ENCODE results near the gene CRTC3.
A peak's percentile ranks its signal among the peaks of the same experiment; 100 is the strongest.
"Not testable (repeated sequence)": the region's sequence is repeated elsewhere in the genome, so short reads cannot be mapped to it uniquely, and the experiment has no call there.

The CRTC3 gene, protein sequence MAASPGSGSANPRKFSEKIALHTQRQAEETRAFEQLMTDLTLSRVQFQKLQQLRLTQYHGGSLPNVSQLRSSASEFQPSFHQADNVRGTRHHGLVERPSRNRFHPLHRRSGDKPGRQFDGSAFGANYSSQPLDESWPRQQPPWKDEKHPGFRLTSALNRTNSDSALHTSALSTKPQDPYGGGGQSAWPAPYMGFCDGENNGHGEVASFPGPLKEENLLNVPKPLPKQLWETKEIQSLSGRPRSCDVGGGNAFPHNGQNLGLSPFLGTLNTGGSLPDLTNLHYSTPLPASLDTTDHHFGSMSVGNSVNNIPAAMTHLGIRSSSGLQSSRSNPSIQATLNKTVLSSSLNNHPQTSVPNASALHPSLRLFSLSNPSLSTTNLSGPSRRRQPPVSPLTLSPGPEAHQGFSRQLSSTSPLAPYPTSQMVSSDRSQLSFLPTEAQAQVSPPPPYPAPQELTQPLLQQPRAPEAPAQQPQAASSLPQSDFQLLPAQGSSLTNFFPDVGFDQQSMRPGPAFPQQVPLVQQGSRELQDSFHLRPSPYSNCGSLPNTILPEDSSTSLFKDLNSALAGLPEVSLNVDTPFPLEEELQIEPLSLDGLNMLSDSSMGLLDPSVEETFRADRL

DNA sequence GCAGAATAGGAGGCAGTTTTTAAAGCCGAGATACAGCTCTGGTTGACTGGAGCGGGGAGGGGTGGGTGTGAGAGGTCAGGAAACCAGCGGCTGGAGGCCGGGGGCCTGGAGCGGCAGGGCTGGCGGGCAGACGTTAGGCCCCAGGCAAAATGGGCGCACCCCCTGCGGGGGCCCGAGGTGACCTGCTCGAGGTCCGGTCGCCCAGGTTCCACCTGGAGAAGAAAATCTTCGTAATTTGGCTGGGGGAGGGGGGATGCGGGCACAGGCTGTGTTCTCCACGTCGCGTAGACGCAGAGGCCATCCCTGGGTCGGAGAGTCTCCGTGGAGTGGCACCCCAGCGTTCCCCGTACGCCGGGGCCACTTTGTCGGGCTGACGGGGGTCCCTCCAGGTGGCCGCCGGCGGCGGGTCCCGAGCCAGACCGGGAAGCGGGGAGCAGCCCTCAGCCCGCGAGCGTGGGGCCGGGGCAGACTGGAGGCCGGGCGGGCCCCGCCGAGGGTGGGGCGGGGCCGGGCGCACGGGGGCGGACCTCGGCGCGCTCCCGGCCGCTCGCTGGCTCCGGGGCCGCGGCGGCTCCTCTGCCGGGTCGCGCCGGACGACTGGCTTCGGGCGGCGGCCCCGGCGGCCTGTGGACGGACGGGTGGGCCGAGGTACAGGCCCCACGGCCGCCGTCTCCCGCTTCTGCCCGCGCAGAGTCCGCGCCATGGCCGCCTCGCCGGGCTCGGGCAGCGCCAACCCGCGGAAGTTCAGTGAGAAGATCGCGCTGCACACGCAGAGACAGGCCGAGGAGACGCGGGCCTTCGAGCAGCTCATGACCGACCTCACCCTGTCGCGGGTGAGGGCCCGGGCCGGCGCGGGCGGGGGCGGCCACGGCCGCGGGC is at the start of gene CRTC3:
CRTC3 (plus strand) TSS at position 553 of the 879 bp plus-strand sequence; CDS start at position 702, 149 bp downstream.
- peak; percentile 61 for DNase-seq

DNA sequence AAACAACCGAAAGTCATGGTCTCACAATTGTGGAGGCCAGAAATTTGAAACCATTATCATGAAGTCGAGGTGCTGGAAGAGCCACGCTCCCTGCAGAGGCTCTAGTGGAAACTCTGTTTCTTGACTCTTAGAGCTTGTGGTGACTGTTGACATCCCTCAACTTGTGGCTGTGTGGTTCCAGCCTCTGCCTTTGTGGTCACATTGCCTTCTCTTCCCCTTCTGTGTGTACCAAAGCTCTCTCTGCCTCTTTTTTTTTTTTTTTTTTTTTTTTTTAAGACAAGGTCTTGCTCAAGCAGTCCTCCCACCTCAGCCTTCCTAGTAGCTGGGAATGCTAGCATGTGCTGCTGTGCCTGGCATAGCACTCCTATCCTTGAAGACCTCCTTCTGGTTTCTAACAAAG is 48.7 kb upstream of the CRTC3 start:
- no peak for DNase-seq

DNA sequence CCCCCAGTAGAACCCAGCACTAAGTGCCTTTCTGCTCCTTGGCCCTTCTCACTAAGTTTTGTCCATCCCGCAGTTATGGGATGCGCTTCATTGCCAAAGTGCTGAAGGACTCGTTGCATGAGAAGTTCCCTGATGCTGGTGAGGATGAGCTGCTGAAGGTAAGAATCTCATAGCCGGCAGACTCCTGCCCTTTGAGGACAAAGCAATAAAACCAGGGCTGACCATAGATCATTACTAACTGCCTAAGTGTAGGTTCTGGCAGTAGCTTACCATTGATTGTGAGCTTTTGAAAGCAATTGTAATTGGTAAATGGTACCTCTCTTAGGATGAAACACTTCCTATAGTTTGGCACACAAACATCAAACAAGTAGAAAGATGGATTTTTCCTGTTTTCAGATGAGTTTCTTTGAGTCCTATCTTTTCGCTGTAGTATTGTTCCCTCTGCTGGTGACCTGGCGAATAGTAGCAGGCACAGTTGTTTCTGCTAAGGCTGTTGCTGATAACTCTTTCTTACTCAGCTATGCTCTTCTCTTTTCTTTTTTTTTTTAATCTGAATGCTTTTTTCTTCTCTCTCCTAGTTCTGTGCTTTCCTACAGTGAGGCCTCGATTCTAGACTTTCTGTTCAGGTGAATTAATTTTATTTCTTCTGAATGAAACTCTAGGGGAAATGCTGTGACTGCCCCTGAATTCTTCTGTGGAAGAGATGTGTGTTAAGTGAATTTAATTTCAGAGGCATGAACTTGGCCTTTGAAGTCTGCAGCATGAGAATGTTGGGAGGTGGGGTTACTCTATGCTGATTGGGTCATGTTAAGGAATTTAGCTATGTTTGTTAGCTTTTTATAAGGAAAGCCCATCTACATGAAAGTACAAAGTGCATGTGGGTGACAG is 47.4 kb upstream of the CRTC3 start:
- peak; percentile 49 for DNase-seq

DNA sequence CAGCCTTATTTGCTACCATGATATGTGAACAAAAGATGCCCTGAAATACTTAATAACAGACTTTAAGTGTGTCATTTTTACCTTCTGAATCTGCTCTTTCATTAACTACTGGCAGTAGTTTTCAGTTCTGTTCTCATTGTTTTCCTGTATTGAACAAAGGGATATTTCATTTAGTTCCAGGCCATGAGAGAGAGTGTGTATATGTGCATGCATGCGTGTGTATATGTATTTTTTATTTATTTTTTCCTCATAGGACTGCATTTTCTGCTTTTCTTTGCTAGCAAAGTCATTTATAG is 46.8 kb upstream of the CRTC3 start:
- DNase-seq = no peak

DNA sequence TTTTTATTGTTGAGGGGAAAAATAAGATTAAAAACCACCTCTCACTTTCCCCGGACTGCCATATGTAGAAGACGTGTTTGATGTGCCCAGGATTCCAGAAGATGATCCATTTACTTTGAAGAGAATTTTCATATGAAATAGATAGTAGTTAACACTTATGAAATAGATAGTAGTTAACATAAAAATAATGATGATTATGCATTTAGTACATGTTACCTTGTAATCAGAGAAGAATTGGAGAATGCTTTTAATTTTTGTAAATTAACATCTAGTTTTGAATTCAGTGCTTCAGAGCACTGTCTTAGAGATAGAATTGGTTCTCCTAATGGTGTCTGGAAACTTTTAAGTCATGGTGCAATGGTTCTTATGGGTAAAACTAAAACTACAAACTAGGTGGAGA is 46.1 kb upstream of the CRTC3 start:
- DNase-seq = no peak

DNA sequence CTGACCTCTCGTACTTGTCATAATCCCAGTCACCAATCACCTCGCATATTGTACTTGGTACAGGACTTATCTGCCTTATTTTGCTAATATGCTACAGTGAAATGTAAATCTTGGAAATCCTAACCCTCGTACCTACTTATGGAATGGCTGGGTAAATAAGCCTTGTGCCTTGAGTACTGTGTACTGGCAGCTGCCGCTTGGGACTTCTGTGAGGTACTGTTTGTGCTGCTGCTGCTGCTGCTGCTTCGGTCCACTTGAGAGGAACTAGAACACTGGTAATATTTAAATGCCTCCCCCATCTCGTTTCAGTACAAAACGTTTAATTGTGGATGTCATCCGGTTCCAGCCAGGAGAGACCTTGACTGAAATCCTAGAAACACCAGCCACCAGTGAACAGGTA is 42.5 kb upstream of the CRTC3 start:
- DNase-seq = no peak

DNA sequence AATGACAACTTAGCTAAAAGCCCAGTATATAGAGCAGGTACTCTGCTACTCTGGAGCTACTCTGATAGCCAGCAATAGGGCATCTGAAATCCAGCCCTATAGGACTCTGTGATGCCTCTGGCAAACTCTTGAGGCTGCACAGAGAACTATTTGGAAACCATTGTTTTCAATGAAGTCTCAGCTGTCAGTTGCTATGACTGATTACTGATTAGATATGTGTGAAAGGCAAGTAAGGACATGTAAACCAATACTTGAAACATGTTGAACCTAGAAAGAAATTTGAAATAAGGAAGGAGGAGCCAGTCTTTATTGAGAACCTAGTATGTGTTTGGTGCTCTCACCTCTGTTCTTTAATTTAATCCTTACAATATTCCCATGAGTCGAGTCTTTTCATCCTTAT is 40.2 kb upstream of the CRTC3 start:
- DNase-seq = no peak

DNA sequence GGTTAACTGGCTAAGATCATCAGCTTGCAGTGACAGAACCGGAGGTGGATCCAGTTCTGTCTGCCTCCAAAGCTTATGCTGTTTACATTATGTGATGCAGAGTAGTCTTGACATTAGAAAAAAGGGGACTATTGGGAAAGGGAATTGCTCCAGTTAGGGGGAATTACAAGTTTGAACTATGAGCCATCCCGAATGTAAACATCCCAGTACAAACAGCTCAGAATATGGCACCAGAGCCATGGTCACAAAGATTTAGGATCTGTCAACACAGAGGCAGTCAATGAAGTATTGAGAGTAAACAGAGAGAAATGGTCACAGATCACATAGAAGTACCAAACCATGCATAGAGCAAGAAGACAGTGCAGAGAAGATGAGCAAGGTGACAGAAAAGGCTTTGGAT is 39.8 kb upstream of the CRTC3 start:
- DNase-seq = no peak

DNA sequence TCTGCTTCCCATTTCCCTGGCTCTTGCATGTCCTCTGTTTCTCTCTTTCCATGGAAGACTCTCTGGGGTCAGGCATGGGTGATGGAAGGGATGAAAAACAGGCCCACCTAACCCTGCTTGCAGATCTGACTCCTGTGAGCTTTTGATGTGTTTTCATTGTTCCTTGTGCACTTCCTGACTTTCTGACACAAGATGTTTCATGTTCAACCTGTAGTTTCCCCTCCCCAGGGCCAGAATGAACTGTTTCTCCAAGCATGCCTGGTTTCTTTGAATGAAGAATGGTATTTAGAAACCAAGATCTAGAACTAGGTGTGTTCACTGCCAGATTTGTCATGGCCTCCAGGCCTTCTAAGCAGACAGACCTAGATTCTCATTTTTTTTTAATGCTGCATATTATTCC is 36.1 kb upstream of the CRTC3 start:
- no peak for DNase-seq

DNA sequence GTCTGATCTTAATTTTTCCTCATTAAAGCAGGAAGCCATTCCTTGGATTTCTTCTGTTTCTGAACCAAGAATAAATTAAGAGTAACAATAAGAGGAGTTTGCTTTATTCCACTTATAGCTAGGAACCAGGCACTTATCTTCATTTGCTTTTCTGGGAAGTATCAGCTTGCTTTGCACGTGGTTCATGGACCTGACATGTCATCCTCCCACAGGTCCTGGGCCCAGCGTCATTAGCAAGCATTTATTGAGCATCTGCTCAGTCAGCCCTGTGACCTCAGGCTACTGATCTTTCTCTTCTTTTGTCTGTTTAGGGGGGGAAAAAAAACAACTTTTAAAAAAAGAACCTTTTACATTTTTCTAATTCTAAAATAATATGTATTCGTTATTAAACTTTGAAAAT is 34.7 kb upstream of the CRTC3 start:
- DNase-seq = no peak

DNA sequence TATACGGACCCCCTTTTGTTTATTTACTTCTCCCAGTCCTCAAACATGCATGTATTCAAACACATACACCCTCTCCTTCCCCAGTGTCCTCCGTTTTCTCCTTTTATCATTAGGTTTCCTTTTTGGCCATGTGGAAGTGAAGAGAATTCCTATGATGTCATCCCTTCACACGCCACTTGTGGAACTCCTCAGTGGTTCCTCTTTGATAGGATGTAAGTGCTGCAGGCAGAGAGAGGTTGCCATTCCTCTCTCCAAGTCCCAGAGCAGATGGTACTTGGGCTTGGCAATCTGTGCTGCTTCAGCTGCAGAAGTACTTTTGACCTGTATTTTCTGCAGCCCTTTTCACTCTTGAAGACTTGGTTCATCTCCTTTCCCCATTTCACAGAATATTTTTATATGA is 32.9 kb upstream of the CRTC3 start:
- DNase-seq = no peak

DNA sequence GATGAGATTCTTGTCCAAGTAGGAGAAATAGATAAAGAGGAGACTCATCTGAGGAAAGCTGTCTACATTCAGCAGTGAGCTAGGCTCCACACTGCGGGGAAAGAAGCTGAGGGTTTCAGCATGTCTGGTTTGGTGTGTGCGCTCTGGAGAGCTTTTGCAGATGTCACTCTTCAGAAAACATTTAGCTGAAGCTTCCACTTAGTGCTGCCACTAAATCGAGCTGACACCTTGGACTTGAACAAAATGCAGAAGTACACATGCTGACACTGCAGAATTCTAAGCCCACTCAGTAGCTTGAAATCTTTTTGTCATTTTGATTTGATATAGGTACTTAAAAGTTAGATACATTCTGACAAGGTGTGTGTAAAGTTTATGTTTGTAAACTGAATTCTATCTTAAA is 32.3 kb upstream of the CRTC3 start:
- no peak for DNase-seq

DNA sequence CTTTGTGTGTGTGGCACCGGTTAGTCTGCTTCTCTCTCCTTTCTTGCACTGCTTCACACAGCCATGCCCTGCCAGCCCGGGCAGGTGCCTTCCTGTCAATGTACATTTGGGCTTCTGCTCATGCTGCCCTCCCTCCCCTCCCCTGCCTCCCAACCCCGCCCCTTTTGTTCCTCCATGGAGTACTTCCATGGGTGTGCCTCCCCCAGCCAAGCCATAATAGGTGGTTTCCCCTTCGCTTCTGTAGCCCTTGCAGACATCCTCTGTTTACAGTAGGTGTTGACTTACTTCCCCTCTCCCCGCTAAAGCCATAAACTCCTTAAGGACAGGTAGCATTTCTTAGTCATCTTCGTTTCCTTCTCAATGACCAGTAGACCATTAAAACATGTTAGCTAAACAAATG is 31.8 kb upstream of the CRTC3 start:
- DNase-seq = no peak

DNA sequence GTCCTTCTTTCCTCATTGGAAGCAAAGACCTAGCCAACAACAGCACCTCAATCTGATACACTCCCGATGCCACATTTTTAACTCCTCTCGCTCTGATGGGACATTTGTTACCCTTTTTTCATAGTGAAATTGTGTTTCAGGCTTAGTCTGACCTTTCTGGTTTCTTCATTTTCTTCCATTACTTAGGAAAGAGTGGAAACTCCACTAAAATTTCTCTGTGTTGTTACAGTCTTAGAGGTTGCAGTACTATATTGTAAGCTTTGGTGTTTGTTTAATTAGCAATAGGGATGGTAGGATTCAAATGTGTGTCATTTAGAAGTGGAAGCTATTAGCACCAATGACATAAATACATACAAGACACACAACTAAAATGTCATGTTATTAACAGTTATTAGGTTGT is 29.6 kb upstream of the CRTC3 start:
- no peak for DNase-seq

DNA sequence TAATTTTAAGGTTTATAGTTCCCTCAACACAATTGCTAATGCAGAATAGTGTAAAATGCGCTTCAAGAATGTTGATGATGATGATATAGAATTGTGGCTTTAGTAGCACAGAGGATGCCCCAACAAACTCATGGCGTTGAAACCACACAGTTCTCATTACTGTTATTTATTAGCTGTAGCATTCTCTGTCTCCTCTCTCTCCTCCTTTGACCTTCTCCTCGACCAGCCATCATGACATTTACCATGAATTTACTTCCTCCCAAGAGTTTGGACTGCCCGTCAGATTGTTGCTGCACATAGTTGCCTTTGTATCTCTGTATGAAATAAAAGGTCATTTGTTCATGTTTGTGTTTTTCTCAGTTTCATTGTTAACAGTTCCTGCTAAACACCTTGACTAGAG is 27.8 kb upstream of the CRTC3 start:
- DNase-seq = no peak

DNA sequence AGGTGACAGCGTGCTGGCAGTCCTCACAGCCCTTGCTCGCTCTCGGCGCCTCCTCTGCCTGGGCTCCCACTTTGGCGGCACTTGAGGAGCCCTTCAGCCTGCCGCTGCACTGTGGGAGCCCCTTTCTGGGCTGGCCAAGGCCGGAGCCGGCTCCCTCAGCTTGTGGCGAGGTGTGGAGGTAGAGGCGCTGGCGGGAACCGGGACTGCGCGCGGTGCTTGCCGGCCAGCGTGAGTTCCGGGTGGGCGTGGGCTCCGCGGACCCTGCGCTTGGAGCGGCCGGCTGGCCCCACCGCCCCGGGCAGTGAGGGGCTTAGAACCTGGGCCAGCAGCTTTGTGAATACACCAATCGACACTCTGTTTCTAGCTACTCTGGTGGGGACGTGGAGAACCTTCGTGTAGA is 18.9 kb upstream of the CRTC3 start:
- DNase-seq = not testable (repeated sequence)

DNA sequence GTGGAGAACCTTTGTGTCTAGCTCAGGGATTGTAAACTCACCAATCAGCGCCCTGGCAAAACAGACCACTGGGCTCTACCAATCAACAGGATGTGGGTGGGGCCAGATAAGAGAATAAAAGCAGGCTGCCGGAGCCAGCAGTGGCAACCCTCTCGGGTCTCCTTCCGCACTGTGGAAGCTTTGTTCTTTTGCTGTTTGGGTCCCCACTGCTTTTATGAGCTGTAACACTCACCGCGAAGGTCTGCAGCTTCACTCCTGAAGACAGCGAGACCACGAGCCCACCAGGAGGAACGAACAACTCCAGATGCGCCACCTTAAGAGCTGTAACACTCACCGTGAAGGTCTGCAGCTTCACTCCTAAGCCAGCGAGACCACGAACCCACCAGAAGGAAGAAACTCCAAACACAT is 18.5 kb upstream of the CRTC3 start:
- peak; percentile 14 for DNase-seq

DNA sequence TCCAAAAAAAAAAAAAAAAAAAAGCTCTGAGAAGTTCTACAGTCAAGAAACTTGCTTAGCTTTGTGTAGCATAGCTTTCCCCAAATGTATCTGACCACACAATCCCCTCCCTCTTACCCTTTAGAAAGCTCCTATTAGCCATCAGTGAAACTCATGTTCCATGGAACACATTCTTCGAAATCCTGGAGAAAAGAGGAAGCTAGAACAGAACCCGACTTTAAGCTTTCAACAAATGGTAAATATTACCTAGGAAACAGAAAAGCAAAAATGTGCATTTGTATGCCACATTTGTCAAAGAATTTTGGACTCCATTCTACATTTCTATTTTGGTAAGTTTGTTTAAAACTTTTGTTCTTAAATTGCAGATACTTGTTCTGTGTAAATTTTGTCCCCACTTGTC is 17.4 kb upstream of the CRTC3 start:
- no peak for DNase-seq

DNA sequence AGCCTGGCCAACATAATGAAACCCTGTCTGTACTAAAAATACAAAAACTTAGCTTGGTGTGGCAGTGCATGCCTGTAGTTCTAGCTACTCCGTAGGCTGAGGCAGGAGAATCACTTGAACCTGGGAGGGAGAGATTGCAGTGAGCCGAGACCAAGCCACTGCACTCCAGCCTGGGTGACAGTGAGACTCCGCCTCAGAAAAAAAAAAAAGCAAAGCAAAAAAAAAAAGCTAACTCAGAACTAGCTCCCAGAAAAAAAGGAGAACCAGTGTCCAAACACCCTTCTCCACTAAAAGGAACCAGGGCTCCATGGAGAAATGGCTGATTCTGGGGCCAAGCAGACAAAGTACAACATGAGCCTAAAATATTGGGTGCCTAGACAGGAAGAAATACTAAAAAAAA is 16.7 kb upstream of the CRTC3 start:
- DNase-seq = no peak

DNA sequence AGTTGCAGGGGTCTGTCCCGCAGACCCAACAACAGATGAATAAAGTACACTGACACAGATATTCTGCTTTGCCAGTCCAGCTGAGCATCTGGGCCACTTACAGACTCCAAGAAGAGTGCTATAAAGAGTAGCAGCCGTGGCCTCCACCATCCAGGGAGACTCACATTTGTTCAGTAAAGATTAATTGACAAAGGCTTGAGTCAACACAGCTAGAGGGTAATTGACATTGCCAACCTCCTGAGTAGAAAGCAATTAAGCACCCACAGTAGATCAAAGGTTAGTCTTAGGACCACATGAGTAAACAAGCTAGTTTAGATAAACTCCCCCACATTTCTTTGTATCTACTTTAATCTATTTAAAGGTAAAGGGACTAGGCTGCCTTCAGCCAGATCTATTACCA is 16.3 kb upstream of the CRTC3 start:
- no peak for DNase-seq

DNA sequence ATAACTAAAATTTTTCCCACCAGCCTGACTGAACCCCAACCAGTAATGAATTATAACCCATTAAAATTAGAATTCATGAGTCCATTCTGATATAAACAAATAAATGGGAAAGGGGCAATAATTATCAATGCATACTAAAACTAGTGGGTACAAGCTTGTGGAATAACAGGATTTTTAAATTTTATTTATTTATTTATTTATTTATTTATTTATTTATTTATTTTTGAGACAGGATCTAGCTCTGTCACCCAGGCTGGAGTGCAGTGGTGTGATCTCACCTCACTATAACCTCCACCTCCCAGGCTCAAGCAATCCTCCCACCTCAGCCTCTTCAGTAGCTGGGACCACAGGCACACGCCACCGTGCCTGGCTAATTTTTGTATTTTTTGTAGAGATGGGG is 15.8 kb upstream of the CRTC3 start:
- not testable (repeated sequence) for DNase-seq

DNA sequence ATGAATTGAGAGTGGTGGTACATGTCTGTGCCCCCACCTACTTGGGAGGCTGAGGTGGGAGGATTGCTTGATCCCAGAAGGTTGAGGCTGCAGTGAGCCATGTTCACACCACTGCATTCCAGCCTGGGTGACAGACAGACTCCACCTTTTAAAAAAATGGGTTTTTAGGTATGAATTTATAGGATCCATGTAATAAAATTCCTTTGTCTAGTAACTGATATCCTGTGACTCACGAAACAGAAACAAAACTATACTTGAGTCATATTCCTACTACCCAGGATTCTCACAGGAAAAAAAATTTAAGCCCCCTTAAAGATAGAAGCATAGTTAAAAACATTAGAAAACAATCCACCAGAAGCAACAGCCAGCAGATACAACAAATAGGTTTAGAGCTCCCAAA is 10.0 kb upstream of the CRTC3 start:
- DNase-seq = no peak

DNA sequence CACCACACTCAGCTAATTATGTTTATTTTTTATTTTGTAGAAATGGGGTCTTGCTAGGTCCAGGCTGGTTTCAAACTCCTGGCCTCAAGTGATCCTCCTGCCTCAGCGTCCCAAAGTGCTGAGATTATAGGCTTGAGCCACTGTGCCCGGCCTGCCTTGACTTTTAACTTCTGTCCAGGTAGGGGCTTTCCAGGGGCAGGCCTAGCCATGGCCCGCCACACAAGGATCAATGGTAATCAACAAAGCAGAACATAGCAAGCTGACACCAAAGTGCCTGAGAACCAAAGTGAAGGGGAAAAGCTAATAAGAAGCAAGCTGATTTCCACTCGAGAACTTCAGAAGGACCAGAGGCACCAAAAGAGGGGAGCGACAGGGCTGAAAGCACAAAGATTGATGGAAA is 9.4 kb upstream of the CRTC3 start:
- DNase-seq = no peak

Measured in activated naive CD4-positive, alpha-beta T cell treated with anti-CD3 and anti-CD28 coated beads, Interleukin-2, amount 50 U/mL, for 16 hours (primary cell).